GM19463 (cell line): ENCODE measurements around the gene SPDYE3.

ENCODE experiments used
- ATAC-seq: cut with Tn5 transposase; IDR thresholded peaks from one replicate; pipeline ENCODE4 v1.9.1; 2021; ENCODE audit warnings: mild to moderate bottlenecking, moderate library complexity; ENCODE audit not compliant: unreplicated experiment

Gene SPDYE3

DNA sequence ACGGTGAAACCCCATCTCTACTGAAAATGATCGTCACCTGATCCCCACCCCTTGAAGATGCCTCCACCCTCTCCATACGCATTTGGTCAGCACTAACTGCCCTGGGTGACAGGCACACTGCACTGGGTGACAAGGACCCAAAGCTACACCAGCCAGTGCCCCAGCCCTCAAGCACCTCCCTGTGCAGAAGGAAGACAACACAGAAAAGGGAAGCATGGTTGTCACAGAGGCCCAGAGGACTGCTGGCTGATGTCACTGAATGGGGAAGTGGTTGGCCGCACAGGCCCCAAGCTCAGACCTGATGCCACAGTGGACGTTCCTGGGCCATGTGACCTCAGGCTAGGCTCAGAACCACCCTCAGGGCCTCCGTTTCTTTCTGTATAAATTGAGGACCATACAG is 61.6 kb downstream of the SPDYE3 start:
- peak; percentile 59 for ATAC-seq

DNA sequence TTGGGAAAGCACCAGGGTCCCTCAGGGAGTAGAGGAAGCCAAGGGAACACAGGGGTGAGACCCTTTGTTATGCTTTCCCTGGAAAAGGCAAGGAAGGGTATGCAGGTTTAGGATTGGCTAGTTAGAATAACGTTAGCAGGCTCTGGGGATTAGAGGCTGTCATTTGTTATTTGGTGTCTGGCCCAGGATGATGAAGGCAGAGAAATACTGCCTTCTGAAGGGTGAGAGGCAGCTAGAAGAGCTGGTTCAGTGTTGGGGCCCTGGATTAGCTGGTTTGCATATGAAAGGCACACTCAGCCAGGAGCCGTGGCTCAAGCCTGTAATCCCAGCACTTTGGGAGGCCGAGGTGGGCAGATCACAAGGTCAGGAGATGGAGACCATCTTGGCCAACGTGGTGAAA is 62.8 kb downstream of the SPDYE3 start:
- ATAC-seq: no peak

DNA sequence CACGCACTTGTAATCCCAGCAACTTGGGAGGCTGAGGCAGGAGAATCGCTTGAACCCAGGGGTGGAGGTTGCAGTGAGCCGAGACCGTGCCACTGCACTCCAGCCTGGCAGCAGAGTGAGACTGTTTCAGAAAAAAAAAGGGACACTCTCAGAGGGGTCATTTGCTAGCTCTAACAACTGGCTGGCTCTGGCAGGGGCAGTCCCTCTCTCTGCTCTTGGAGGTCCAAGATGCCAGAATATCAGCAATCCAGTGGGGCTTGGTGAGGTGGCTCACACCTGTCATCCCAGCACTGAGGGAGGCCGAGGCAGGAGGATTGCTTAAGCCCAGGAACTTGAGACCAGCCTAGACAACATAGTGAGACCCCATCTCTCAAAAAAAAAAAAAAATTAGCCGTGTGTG is 63.2 kb downstream of the SPDYE3 start:
- no peak for ATAC-seq

DNA sequence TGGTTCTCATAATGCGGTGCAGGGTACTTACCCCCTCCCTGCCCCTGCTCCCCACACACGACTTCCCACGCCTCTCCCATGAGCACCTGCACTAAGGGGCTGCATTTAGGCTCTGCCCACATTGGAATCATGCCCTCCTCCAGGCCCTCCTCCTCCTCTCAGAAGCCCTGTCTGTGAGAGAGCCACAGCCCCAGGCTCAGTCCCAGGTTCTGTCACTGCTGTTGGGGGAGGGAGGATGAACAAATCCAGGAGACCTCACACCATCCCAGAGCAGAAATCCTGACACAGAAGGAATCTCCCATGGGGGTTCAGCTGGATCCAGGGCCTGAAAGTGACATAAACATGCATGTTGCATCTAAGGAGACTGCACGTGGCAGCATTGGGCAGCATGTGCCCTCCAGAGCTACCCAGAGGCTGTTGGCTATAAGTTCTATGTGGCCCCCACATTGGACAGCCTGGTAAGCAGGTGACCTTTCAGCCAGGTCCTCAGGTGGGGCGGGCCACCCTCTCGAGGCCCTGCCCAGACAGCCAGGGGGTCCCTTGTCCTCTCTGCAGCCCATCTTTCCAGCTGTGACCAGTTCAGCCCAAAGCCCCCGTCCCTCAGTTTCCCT is 64.2 kb downstream of the SPDYE3 start:
- ATAC-seq: no peak
